GM10266 (cell line): Measurements from ENCODE around the gene CAMTA2.

Source experiments
- DNase-seq: peaks from one replicate; pipeline ENCODE4 v3.0.0; 2012; ENCODE audit errors: extremely low spot score
- TF ChIP-seq, protein P1 (sequence below): IDR thresholded peaks from 2 replicates; pipeline ENCODE4 v1.5.1; 2012; ENCODE audit warnings: mild to moderate bottlenecking, low read depth; ENCODE audit not compliant: control insufficient read depth, insufficient read depth; ENCODE audit errors: missing control alignments

Gene CAMTA2

DNA sequence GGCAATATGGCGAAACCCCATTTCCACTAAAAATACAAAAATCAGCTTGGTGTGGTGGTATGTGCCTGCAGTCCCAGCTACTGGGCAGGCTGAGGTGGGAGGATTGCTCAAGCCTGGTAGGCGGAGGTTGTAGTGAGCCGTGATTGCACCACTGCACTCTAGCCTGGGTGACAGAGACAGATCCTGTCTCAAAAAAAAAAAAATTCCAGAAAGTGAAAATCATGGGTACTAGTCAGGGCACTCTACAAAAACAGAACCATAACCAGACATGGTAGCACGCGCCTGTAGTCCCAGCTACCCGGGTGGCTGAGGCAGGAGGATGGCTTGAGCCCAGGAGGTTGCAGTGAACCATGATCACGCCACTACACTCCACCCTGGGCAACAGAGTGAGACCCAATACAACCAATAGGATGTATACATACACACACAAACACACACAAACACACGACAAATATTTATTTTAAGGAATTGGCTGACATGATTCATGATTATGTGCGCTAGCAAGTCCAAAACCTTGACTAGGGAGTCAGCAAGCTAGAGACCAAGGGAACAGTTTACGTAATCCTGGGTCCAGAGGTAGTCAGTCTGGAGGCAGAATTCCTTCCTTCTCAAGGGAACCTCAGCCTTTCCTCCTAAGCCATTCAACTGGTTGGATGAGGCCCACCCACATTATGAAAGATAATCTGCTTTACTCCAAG lies 67.0 kb downstream of the CAMTA2 start:
- TF ChIP-seq, protein P1, sequence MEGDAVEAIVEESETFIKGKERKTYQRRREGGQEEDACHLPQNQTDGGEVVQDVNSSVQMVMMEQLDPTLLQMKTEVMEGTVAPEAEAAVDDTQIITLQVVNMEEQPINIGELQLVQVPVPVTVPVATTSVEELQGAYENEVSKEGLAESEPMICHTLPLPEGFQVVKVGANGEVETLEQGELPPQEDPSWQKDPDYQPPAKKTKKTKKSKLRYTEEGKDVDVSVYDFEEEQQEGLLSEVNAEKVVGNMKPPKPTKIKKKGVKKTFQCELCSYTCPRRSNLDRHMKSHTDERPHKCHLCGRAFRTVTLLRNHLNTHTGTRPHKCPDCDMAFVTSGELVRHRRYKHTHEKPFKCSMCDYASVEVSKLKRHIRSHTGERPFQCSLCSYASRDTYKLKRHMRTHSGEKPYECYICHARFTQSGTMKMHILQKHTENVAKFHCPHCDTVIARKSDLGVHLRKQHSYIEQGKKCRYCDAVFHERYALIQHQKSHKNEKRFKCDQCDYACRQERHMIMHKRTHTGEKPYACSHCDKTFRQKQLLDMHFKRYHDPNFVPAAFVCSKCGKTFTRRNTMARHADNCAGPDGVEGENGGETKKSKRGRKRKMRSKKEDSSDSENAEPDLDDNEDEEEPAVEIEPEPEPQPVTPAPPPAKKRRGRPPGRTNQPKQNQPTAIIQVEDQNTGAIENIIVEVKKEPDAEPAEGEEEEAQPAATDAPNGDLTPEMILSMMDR = no peak

DNA sequence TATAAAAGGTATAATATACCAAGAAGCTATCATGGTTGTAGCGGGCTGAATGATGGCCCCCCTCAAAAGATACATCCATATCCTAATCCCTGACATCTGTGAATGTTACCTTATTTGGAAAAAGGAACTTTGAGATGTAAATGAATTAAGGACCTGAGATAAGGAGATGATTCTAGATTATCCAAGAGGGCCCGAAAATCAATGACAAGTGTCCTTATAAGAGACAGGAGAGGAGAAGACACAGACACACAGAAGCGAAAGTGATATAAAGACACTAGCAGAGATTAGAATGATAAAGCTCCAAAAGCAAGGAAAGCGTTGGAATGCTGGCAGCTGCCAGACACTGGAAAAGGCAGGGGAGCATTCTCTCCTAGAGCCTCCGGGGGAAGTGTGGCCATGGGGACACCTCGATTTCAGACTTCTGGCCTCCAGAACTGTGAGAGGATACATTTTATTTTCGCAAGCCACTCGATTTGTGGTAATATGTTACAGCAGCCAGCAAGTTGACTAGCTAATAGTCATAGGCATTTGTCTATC lies 67.9 kb downstream of the CAMTA2 start:
- DNase-seq = no peak

More for the DNA sequence above, 67.0 kb downstream of the CAMTA2 start:
- no peak for DNase-seq

More for the DNA sequence above, 67.9 kb downstream of the CAMTA2 start:
- TF ChIP-seq, protein P1 = no peak
